RPMI7951 (cell line): ENCODE measurements around the gene FOLR1. TPM values are rescaled to one million over a fixed set of nuclear protein-coding genes. Genes with fewer than 3 reads are reported as not detected.
A peak's percentile ranks its signal among the peaks of the same experiment; 100 is the strongest.
"Not testable (repeated sequence)": the region's sequence is repeated elsewhere in the genome, so short reads cannot be mapped to it uniquely, and the experiment has no call there.

ENCODE experiments used
- DNase-seq: peaks from one replicate; pipeline ENCODE4 v3.0.0-alpha.2; 2012; ENCODE audit warnings: low read depth
- total RNA-seq: library from RNA; depleted of rRNA; stranded (reverse); fragments of >200 nt; shearing (Covaris generic); gene quantifications from 2 replicates; pipeline ENCODE4 v1.2.3, GENCODE V29; 2014; rRNA removed

The FOLR1 gene
- total RNA-seq: 0.10 TPM in 1 of 2 replicates, not detected in the other

DNA sequence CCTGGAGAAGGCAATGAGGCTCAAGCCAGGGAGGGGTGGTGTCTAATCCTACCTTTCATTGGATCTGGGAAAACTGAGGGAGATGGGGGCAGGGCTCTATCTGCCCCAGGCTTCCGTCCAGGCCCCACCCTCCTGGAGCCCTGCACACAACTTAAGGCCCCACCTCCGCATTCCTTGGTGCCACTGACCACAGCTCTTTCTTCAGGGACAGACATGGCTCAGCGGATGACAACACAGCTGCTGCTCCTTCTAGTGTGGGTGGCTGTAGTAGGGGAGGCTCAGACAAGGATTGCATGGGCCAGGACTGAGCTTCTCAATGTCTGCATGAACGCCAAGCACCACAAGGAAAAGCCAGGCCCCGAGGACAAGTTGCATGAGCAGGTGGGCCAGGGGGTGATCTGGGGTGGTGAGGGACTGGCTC is at the start of gene FOLR1:
FOLR1 (plus strand) TSS at position 180 of the 421 bp plus-strand sequence; CDS start at position 214, 34 bp downstream.
- DNase-seq: peak; percentile 44

- DNase-seq: not testable (repeated sequence)
These were observed 49.4 kb upstream of the FOLR1 start for GRCh38 chr11:72142543-72142942.

DNA sequence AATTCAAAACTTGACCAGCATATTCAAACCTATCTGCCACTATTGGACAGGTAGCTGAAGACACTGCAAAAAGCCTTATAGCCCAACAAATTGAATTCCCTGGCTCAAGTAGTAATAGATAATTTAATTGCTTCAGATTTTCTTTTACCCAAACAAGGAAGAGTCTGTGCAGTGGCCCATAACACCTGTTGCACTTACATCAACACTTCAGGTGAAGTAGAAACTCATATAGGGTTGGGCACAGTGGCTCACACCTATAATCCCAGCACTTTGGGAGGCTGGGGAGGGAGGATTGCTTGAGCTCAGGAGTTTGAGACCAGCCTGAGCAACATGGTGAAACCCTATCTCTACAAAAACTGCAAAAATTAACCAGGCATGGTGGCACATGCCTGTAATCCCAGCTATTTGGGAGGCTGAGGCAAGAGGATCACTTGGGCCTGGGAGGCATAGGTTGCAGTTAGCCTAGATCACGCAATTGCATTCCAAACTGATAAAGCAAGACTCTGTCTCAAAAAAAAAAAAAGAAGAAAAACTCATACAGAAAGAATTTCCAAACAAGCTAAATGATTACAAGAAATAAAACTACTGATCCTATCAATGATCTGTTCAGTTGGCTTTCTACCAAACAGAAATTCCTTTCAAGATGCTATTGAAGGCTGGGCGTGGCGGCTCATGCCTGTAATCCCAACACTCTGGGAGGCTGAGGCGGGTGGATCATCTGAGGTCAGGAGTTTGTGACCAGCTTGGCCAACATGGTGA is 47.0 kb upstream of the FOLR1 start:
- peak; percentile 64 for DNase-seq

DNA sequence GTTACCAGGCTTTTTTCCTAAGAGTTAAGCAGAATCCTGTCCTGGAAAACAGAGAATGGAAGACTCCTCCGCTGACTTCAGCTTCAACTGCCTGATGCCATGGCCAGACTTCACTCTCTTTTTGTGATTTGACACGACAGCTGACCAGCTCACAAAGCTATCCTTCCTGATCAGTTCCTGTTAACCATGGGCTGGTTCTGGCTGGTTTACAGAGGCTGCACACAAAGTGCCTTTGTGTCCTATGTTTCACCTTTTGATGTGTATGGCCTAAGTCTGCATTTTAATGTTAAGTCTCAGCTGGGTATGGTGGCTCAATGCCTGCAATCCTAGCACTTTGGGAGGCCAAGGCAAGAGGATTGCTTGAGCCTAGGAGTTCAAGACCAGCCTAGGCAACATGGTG is 45.3 kb upstream of the FOLR1 start:
- no peak for DNase-seq

- no peak for DNase-seq
These were observed 41.1 kb upstream of the FOLR1 start for GRCh38 chr11:72150882-72151281.

DNA sequence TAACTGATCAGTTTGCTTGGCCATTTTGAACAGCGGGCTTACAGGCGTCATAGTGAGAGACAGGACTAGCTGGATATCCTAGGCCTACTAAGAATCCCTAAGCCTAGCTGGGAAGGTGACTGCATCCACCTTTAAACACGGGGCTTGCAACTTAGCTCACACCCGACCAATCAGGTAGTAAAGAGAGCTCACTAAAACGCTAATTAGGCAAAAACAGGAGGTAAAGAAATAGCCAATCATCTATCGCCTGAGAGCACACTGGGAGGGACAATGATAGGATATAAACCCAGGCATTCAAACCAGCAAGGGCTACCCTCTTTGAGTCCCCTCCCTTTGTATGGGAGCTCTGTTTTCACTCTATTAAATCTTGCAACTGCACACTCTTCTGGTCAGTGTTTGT is 38.1 kb upstream of the FOLR1 start:
- DNase-seq: not testable (repeated sequence)

DNA sequence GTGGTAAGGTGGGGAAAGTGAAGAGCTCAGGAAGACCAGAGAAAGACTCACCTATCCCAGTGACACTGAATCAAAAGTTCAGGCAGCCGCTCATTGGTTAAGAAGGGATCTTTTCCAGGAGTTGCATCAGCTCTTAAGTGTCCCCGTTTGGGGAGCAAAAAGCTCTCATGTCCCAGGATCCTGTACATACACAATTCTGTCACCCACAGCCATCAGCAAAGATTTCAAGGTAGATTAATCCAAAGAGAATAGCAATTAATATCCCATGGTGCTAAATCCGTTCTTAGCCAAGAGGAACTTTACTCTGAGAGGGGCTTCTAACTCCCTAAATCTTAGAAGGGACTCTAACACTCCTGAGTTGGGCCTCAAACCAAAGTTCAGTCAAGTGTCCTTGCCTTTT is 37.1 kb upstream of the FOLR1 start:
- no peak for DNase-seq

- no peak for DNase-seq
These were observed 36.2 kb upstream of the FOLR1 start for GRCh38 chr11:72155751-72156150.

- DNase-seq: no peak
These were observed 34.8 kb upstream of the FOLR1 start for GRCh38 chr11:72157131-72157530.

DNA sequence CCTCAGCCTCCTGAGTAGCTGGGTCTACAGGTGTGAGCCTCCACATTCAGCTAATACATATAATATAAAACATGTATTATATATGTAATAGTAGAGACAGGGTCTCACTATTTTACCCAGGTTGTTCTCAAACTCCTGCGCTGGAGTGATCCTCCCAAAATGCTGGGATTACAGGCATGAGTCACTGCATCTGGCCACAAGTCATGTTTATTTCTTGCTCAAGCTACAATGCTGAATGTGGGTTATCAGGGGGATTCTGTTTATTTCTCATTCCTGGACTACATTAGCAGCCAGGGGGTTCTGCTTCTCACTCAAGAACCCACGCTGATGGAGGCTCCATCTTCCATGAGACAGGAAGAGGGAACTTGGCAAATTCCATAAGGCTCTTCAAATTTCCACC is 31.6 kb upstream of the FOLR1 start:
- no peak for DNase-seq

DNA sequence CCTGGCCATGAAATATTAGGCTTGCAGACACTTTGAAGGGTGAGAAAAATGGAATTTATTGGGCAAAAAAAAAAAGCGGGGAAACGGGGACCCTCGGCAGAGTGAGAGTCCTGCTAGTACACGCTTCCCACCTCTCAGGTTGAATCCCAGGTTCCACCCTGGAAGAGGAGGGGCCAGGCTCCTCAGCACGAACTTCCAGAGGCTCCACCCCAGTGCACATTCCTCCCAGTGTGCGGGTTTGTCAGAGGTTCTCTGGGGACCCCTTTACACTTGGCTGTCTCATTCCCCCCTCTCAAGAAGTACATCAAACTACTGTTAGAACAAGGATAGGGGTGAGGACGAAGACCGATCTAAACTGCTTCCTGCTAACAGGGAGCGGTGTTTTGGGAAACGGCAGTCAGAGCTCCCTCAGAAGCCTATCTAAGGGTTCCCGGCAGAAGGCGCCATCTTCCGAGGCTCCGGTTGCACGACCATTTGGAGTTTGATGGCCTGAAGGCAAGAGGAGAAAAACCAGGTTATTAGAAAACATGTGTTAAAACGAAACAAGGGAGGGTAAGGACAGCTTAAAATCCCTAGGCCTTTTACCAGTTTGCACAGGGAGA is 28.9 kb upstream of the FOLR1 start:
- no peak for DNase-seq

- DNase-seq: not testable (repeated sequence)
These were observed 27.8 kb upstream of the FOLR1 start for GRCh38 chr11:72164187-72164586.

GRCh38 chr11:72169046-72169555 is 22.8 kb upstream of the FOLR1 start:
- DNase-seq: not testable (repeated sequence)

DNA sequence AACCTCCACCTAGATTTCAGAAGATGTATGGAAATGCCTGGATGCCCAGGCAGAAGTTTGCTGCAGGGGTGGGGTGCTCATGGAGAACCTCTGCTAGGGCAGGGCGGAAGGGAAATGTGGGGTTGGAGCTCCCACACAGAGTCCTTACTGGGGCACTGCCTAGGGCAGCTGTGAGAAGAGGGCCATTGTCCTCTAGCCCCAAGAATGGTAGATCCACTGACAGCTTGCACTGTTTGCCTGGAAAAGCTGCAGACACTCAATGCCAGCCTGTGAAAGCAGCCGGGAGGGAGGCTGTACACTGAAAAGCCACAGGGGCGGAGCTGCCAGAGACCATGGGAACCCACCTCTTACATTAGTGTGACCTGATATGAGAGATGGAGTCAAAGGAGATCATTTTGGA is 22.2 kb upstream of the FOLR1 start:
- DNase-seq: not testable (repeated sequence)

GRCh38 chr11:72172043-72172442 is 19.9 kb upstream of the FOLR1 start:
- not testable (repeated sequence) for DNase-seq

DNA sequence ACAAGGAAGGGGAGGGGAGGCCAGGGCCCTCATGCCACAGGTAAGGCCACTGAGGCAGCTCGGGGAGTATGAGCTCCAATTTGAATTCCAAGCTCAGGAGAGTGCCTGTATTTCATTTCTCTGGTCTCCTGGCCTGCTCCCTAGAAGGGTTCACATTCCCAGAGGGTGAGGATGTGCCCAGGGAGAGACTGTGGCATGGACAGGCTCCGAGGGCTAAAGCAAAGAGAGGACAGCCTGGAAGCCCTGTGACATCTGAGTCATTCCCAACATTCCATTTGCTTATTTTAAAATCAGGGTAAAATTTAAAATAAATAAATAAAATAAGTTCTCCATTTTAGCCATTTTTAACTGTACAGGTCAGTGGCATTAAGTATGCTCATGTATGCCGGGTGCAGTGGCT is 18.6 kb upstream of the FOLR1 start:
- no peak for DNase-seq

- DNase-seq: no peak
These were observed 17.5 kb upstream of the FOLR1 start for GRCh38 chr11:72174302-72175070.

- no peak for DNase-seq
These were observed 14.3 kb upstream of the FOLR1 start for GRCh38 chr11:72177656-72178055.

GRCh38 chr11:72179049-72179803 is 12.7 kb upstream of the FOLR1 start:
- DNase-seq: no peak

- peak; percentile 34 for DNase-seq
These were observed 12.0 kb upstream of the FOLR1 start for GRCh38 chr11:72179804-72180396.

DNA sequence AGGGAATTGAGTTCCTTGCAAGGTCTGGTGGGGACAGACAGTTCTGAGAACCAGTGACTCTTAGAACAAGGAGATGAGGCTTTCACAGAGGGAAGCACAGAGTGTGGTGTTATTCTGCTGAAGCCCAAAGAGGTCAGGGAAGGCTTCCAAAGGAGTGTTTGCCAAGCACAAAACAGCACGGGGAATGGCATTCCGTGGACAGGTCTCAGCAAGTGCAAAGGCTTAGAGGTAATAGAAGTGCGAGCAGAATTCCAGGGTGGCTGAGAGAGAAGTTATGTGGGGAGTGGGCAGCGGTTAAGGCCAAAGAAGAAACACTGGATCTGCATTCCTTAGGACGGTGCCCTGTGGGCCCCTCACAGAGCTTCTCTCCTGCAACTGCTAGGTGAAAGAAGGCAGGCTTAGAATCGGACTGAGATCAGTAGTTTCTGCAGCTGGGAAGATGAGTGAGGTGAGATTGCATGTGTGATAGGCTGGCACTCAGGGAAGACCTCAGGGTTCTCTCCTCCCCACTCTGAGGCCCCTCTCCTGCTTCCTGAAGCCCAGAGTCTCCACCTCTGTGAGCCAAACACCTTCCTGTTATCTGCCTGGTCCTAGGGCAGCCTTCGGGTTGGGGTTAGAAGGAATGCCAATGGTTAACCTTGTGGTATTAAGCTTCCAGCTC is 10.9 kb upstream of the FOLR1 start:
- DNase-seq: not testable (repeated sequence)
